IMR-90 (cell line): ENCODE results near the gene CCSER2. TPM values are rescaled to one million over a fixed set of nuclear protein-coding genes. Genes with fewer than 3 reads are reported as not detected.

Source experiments
- ATAC-seq: fragments of 200-7000 bp; cut with Tn5 transposase; 2 replicates; pipeline ENCODE4 v1.9.1; 2020; ENCODE audit warnings: low read depth, mild to moderate bottlenecking, moderate library complexity
- BruUV-seq: library from RNA; stranded (reverse); fragments of 400-500 nt; replicated peaks from 2 replicates; lab custom pipeline; 2021; lab: Mats Ljungman, UMichigan
- CTCF ChIA-PET: fragments of 300-600 bp; formaldehyde crosslinking; extraction: SDS; loops from one replicate; lab custom pipeline; 2021; ENCODE audit warnings: antibody characterized with exemption; lab: Yijun Ruan, JAX
- POLR2A ChIA-PET: fragments of 300-600 bp; sonication (Branson Sonifier 250); formaldehyde crosslinking; loops from one replicate; lab custom pipeline; 2022; ENCODE audit warnings: antibody characterized with exemption; ENCODE audit not compliant: unreplicated experiment; lab: Charles Lee
- DNase-seq: peaks from one replicate; pipeline ENCODE4 v3.0.0; 2013
- H2AFZ ChIP-seq: replicated peaks from 2 replicates; pipeline ENCODE3; 2013; ENCODE audit warnings: low read length, mild to moderate bottlenecking; ENCODE audit not compliant: poor library complexity
- H2AK5ac ChIP-seq: 2 replicates; pipeline ENCODE4 v1.6.1; 2013; ENCODE audit warnings: low read depth, low read length, inconsistent platforms
- H2AK9ac ChIP-seq: replicated peaks from 2 replicates; pipeline ENCODE3; 2013; ENCODE audit warnings: mild to moderate bottlenecking, low read depth, low read length, moderate library complexity; ENCODE audit not compliant: poor library complexity
- H2BK120ac ChIP-seq: 2 replicates; pipeline ENCODE4 v1.6.1; 2013; ENCODE audit warnings: low read depth, low read length, inconsistent platforms
- H2BK15ac ChIP-seq: 3 replicates; pipeline ENCODE4 v1.6.1; 2013; ENCODE audit warnings: low read depth, low read length, inconsistent platforms
- H2BK20ac ChIP-seq: 2 replicates; pipeline ENCODE4 v1.6.1; 2013; ENCODE audit warnings: low read depth, mild to moderate bottlenecking, inconsistent platforms, low read length, moderate library complexity
- H2BK5ac ChIP-seq: 2 replicates; pipeline ENCODE4 v1.6.1; 2013; ENCODE audit warnings: mild to moderate bottlenecking, low read depth, low read length, inconsistent platforms; ENCODE audit not compliant: poor library complexity, severe bottlenecking
- H3K14ac ChIP-seq: replicated peaks from 2 replicates; pipeline ENCODE4 v1.6.1; 2013; ENCODE audit warnings: low read depth, low read length, inconsistent platforms
- H3K18ac ChIP-seq: 2 replicates; pipeline ENCODE4 v1.6.1; 2013; ENCODE audit warnings: low read depth, low read length, control low read depth
- H3K23ac ChIP-seq: 2 replicates; pipeline ENCODE4 v1.6.1; 2013; ENCODE audit warnings: low read depth, low read length, inconsistent platforms
- H3K27ac ChIP-seq: 2 replicates; pipeline ENCODE4 v1.5.1; 2013; ENCODE audit warnings: mild to moderate bottlenecking, control low read depth, low read length; ENCODE audit not compliant: insufficient read depth
- H3K27me3 ChIP-seq: 2 replicates; pipeline ENCODE4 v1.6.1; 2013; ENCODE audit warnings: low read length; ENCODE audit not compliant: control insufficient read depth, insufficient read depth
- H3K36me3 ChIP-seq: 2 replicates; pipeline ENCODE4 v1.6.1; 2013; ENCODE audit warnings: low read length, mixed read lengths; ENCODE audit not compliant: control insufficient read depth, insufficient read depth
- H3K4ac ChIP-seq: 2 replicates; pipeline ENCODE4 v1.6.1; 2013; ENCODE audit warnings: low read depth, low read length, inconsistent platforms
- H3K4me1 ChIP-seq: 2 replicates; pipeline ENCODE4 v1.6.1; 2013; ENCODE audit warnings: low read length, mixed read lengths; ENCODE audit not compliant: control insufficient read depth, insufficient read depth
- H3K4me2 ChIP-seq: 2 replicates; pipeline ENCODE4 v1.6.1; 2013; ENCODE audit warnings: low read depth, mild to moderate bottlenecking, control low read depth, low read length, moderate library complexity
- H3K4me3 ChIP-seq: 2 replicates; pipeline ENCODE4 v1.5.1; 2013; ENCODE audit warnings: low read depth, mild to moderate bottlenecking, control low read depth, low read length, moderate library complexity; ENCODE audit not compliant: insufficient read depth
- H3K56ac ChIP-seq: 2 replicates; pipeline ENCODE4 v1.6.1; 2013; ENCODE audit warnings: low read length, inconsistent platforms; ENCODE audit not compliant: insufficient read depth; ENCODE audit errors: extremely low read depth
- H3K79me1 ChIP-seq, 2 experiments: 2 replicates each; pipeline ENCODE4 v1.6.1; 2013; ENCODE audit warnings: low read length in 2 of 2, inconsistent platforms in 1 of 2, low read depth in 1 of 2
- H3K9ac ChIP-seq: 2 replicates; pipeline ENCODE4 v1.6.1; 2013; ENCODE audit warnings: low read depth, low read length, control low read depth
- H3K9me1 ChIP-seq: 2 replicates; pipeline ENCODE4 v1.6.1; 2013; ENCODE audit warnings: low read length, inconsistent platforms; ENCODE audit not compliant: insufficient read depth
- H3K9me3 ChIP-seq: 2 replicates; pipeline ENCODE4 v1.6.1; 2013; ENCODE audit warnings: low read length; ENCODE audit not compliant: control insufficient read depth, insufficient read depth
- H4K20me1 ChIP-seq: 2 replicates; pipeline ENCODE4 v1.6.1; 2013; ENCODE audit warnings: low read length, inconsistent platforms; ENCODE audit not compliant: insufficient read depth
- H4K5ac ChIP-seq: 2 replicates; pipeline ENCODE4 v1.6.1; 2013; ENCODE audit warnings: mild to moderate bottlenecking, low read depth, low read length, control low read depth
- H4K8ac ChIP-seq, 2 experiments: 2 replicates each; pipeline ENCODE4 v1.6.1; 2013; ENCODE audit warnings: low read depth in 2 of 2, low read length in 2 of 2, control low read depth in 1 of 2, inconsistent platforms in 1 of 2
- H4K91ac ChIP-seq: 2 replicates; pipeline ENCODE4 v1.6.1; 2013; ENCODE audit warnings: low read depth, low read length, inconsistent platforms; ENCODE audit not compliant: insufficient read depth
- BHLHE40 ChIP-seq: fragments of 150-350 bp; IDR thresholded peaks from 2 replicates; pipeline ENCODE4 v1.6.1; 2016; ENCODE audit warnings: mild to moderate bottlenecking, low read depth, low read length
- CEBPB ChIP-seq: IDR thresholded peaks from 2 replicates; pipeline ENCODE4 v1.6.1; 2012; ENCODE audit warnings: low read depth, low read length, improper control_type of control experiment
- CHD1 ChIP-seq: IDR thresholded peaks from 2 replicates; pipeline ENCODE4 v1.6.1; 2012; ENCODE audit warnings: low read depth, low read length, improper control_type of control experiment
- CTCF ChIP-seq: conservative IDR thresholded peaks from 2 replicates; pipeline ENCODE4 v1.5.1; 2012; ENCODE audit warnings: mild to moderate bottlenecking, low read depth, low read length, improper control_type of control experiment
- ELK1 ChIP-seq: fragments of 150-350 bp; IDR thresholded peaks from 2 replicates; pipeline ENCODE4 v1.6.1; 2016; ENCODE audit warnings: low read depth, mild to moderate bottlenecking, low read length, moderate library complexity, borderline replicate concordance
- FOS ChIP-seq: fragments of 150-350 bp; IDR thresholded peaks from 2 replicates; pipeline ENCODE4 v1.6.1; 2016; ENCODE audit warnings: low read depth, low read length
- MAFK ChIP-seq: IDR thresholded peaks from 2 replicates; pipeline ENCODE4 v1.6.1; 2012; ENCODE audit warnings: low read depth, low read length, improper control_type of control experiment
- MAZ ChIP-seq: IDR thresholded peaks from 2 replicates; pipeline ENCODE4 v1.6.1; 2012; ENCODE audit warnings: low read depth, mild to moderate bottlenecking, low read length, improper control_type of control experiment, moderate library complexity, borderline replicate concordance
- MXI1 ChIP-seq: IDR thresholded peaks from 2 replicates; pipeline ENCODE4 v1.6.1; 2012; ENCODE audit warnings: low read depth, mild to moderate bottlenecking, low read length, moderate library complexity, borderline replicate concordance
- NFE2L2 ChIP-seq: fragments of 150-350 bp; IDR thresholded peaks from 2 replicates; pipeline ENCODE4 v1.6.1; 2016; ENCODE audit warnings: low read depth, mild to moderate bottlenecking, low read length
- POLR2A ChIP-seq: IDR thresholded peaks from 2 replicates; pipeline ENCODE4 v1.6.1; 2012; ENCODE audit warnings: mild to moderate bottlenecking, low read depth, low read length
- RAD21 ChIP-seq: IDR thresholded peaks from 2 replicates; pipeline ENCODE4 v1.6.1; 2012; ENCODE audit warnings: low read length, improper control_type of control experiment
- RCOR1 ChIP-seq: IDR thresholded peaks from 2 replicates; pipeline ENCODE4 v1.6.1; 2012; ENCODE audit warnings: mild to moderate bottlenecking, low read length, improper control_type of control experiment; ENCODE audit not compliant: insufficient replicate concordance
- RFX5 ChIP-seq: IDR thresholded peaks from 2 replicates; pipeline ENCODE4 v1.8.0; 2012; ENCODE audit warnings: low read depth, mild to moderate bottlenecking, low read length, moderate library complexity
- SMC3 ChIP-seq: fragments of 150-350 bp; IDR thresholded peaks from 2 replicates; pipeline ENCODE4 v1.6.1; 2016; ENCODE audit warnings: low read depth, mild to moderate bottlenecking, antibody characterized with exemption, low read length, moderate library complexity
- USF2 ChIP-seq: fragments of 150-350 bp; IDR thresholded peaks from 2 replicates; pipeline ENCODE4 v1.6.1; 2017; ENCODE audit warnings: mild to moderate bottlenecking, antibody characterized with exemption, low read length, low read depth
- WGBS, 2 experiments: methylation state at CpG; one replicate each; pipeline versions ENCODE4 v1.1.5 to v1.1.7; 2013; ENCODE audit warnings: missing lambda C conversion rate in 2 of 2; ENCODE audit not compliant: insufficient read length in 1 of 2; ENCODE audit errors: extremely low coverage in 2 of 2; 5-methylcytosine and 5-hydroxymethylcytosine counted together
- dilution Hi-C: fragments of 300-500 bp; cut with HindIII; formaldehyde crosslinking; loops from one replicate; pipeline ENCODE4 v1.14.3; 2018; ENCODE audit warnings: low sequenced_read_pairs; ENCODE audit not compliant: unreplicated experiment
- in situ Hi-C: fragments of 300-500 bp; cut with MboI; formaldehyde crosslinking; loops from 3 replicates; pipeline ENCODE4 v1.14.3; 2019; ENCODE audit warnings: low sequenced_read_pairs, inconsistent platforms, mixed read lengths
- intact Hi-C: fragments of 100-400 bp; cut with micrococcal nuclease; formaldehyde crosslinking; loops from 2 replicates; pipeline ENCODE4 v1.10.0; 2022
- polyA plus RNA-seq, 3 experiments: library from polyadenylated mRNA; depleted of rRNA; stranded (reverse); fragments of >200 nt; gene quantifications; 2 replicates each; pipeline ENCODE4 v1.2.3, GENCODE V29; 2012; ENCODE audit warnings: low replicate concordance in 1 of 3
- total RNA-seq: library from RNA; depleted of rRNA; stranded (reverse); fragments of >200 nt; gene quantifications from 2 replicates; pipeline ENCODE4 v1.2.3, GENCODE V29; 2012

CCSER2 gene
- total and polyA plus RNA-seq, 2 of the 4 experiments (the other 2 are of a cell fraction), result 20.4 to 31.7 TPM

- Histone ChIP-seq H3K9me1 (no peaks in the 10 kb centered on the region), H4K91ac (no peak overlapping the region), H3K14ac (no peak overlapping the region), H4K20me1 (no peaks in the 10 kb centered on the region), H2BK20ac (no peak overlapping the region), H2BK120ac (no peak overlapping the region), H3K36me3 (peaks cover 5% of the 10 kb centered on the region; the same call in 1 of the 2 replicates), H3K18ac (no peak overlapping the region), H3K56ac (no peak overlapping the region), H2AK9ac (no peak overlapping the region), H3K23ac (no peak overlapping the region), H3K4me3 (no peak overlapping the region), H3K4me1 (no peaks in the 10 kb centered on the region), H2AK5ac (no peak overlapping the region), H3K9me3 (peaks cover 5% of the 10 kb centered on the region; the same call in 1 of the 2 replicates), H3K4ac (no peak overlapping the region), H3K9ac (no peak overlapping the region), H2BK5ac (no peak overlapping the region), H3K27ac (no peak overlapping the region), H3K79me1 (peaks cover 18 to 30% of the 10 kb centered on the region in 2 experiments), H4K5ac (no peak overlapping the region), H3K4me2 (no peak overlapping the region), H2BK15ac (no peak overlapping the region), H3K27me3 (no peaks in the 10 kb centered on the region), H4K8ac (no peak overlapping the region), H2AFZ (no peak overlapping the region)
- ChIA-PET POLR2A (no interaction called here), CTCF (interaction anchor here (0.8 to 0.9 kb wide), 2 partner anchors 20 to 27 kb away, joined by 3 read pairs; no protein-coding TSS in a partner anchor)
- no peak for ATAC-seq
- in situ Hi-C loops, result no loop called here
- dilution Hi-C loops, result no loop called here
- no peak for DNase-seq
- BruUV-seq, result no TSS peak
- intact Hi-C loops, result no loop called here
- TF ChIP-seq CHD1 (no peak), CTCF (no peak), CEBPB (no peak), MXI1 (no peak), SMC3 (no peak), BHLHE40 (no peak), POLR2A (no peak), RFX5 (no peak), ELK1 (no peak), MAFK (no peak), RCOR1 (no peak), MAZ (no peak), USF2 (no peak), FOS (no peak), RAD21 (no peak), NFE2L2 (no peak)
- no CpG with 5 or more reads among the region's 2 CpGs for WGBS, 2 experiments
Observed at GRCh38 chr10:84456126-84456525, 127.7 kb downstream of the CCSER2 start.
